ENCODE results near the gene RRP15.

Gene RRP15

GRCh38 chr1:218384581-218384993 lies 99.5 kb downstream of the RRP15 start:
- no peak for DNase-seq (ENCODE audit: low read depth in 2 of 2, low spot score in 1 of 2)
